ENCODE results near the gene PUM2.

Gene PUM2

DNA sequence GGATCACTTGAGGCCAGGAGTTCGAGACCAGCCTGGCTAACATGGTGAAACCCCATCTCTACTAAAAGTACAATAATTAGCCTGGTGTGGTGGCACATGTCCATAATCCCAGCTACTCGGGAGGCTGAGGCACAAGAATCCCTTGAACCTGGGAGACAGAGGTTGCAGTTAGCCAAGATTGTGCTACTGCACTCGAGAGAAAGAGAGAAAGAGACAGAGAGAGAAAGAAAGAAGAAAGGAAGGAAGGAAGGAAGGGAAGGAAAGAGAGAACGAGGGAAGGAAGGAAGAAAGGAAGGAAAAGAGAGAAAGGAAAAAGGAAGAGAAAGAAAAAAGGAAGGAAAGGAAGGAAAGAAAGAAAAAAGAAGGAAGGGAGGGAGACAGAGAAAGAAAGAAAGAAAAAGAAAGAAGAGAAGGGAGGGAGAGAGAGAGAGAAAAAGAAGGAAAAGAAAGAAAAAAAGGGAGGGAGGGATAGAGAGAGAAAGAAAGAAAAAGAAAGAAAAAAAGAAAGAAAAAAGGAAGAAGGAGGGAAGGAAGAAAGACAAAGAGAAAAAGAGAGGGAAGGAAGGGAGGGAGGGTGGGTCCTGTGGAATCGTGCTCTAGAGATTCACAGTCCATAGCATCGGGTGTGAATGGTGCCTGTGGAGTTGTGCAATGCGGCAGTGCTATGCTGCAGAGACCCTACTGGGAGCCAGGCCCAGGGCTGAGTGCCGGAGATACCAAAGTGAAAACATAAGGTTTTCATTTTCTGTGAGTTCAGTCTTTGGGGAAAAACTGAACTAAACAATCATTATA is 121.1 kb downstream of the PUM2 start:
- no peak for DNase-seq

DNA sequence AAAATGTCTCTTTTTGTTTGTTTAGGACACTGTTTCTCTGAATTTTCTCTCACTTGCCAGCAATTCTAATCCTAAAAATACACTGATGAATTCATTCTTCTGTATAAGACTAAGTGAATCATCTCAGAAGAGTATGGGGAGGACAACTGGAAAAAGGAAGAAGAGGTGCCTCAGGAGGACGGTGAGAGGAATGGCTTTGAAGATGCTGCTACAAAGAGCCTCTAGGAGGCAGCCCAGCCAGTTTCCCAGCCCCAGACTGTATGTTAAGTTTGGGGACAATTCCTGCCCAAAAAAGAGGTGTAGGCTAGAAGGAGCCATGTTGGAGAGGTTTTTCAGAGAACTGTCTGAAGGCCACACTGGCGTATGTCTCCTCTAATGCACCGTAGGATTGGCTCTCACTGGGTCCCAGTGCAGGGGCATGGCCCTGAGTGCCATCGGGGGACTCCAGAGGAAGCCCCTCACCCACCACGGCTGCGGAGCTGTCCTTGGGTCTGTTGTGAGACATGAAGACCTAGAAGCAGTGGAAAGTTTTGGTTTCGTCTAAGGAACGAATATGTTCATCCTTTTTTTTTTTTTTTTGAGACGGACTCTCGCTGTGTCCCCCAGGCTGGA is 122.6 kb downstream of the PUM2 start:
- no peak for DNase-seq

DNA sequence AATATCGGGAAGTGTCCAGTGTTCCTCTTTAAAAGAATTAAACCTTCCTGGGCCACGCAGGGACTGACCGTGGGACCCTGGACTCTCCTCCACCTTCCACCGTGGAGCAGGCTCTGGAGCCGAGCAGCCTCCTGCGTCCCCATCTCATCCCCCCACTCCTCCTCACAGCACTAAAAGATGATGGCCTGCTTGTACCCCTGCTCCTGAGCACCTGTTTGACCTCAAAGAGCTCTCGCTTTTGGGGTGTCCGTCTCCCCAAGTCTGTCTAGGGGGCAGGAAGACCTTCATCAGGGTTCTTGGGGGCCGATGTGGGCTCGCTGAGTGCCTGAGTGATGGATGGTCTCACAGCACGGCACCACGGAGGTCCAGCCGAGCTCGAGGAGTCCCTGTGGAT is 124.5 kb downstream of the PUM2 start:
- DNase-seq: no peak

DNA sequence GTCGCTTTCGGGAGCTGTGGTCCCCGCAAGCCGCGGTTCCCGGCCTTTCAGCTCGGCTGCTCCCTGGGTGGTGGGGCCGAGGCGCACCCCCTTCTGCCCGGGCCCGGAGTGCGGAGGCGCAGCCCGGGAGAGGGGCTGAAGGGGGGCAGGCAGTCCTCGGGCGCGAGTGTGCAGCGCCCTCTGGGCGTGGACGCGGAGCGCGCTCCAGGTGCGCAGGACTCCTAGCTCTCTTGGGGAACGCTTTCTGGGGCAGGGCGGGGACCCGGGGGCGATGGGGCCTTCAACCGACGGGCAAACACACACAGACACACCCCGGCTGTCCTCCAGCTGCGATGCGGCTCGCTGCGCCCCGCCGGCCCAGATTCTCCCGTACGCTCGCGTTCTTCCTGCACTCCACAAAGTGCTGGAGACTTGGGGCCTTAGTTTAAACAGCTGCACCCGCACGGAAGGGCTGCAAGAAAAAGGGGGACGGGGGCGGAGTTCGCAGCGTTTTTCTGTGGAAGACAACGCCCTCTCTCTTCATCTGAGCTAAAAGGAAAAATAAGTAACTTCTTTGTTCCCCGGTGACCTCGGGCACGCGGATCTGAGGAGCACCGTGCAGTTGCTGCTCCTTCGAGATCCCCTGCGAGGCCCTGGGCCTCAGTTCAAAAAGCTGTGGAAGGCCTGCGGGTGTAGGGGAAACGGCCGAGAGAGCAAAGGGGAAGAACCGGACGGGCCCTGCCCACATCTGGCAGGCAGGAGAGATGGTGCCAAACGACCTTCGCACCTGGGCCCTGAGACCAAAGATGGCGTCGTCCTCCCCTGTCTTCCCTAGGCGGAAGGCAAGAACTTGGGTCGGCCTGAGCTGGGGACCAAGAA is 125.1 kb downstream of the PUM2 start:
- peak; percentile 8 for DNase-seq

DNA sequence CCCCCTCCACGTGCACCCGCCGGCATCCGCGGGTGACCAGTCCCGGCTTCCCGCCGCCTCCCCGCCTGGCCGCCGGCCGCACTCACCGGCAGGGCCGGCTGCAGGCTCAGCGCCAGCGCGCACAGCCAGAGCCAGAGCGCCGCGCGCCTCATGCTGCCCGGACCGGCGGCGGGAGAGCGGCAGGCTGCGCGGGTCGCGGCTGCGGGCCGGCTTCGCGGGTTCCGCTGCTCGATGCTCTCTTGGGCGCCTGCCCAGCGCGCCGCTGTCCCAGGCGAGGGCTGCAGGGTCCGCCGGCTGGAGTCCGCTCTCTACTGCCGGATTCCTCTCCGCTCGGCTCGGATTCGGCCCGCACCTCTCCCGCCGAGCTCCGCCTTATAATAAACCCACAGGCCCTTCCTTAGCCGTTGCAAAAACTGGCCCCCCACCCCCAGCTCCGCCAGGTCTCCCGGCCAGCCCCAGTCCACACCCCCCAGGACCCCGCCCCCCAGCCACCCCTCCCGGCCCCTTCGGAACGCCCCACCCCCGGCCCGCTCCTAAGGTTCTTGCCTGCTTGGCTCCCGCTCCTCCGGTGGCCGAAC is 125.8 kb downstream of the PUM2 start, which contains the start of gene SDC1:
Gene SDC1 (minus strand): TSS at position 415 of the 578 bp plus-strand sequence. CDS start 263 bp downstream, at position 152.
- no peak for DNase-seq

DNA sequence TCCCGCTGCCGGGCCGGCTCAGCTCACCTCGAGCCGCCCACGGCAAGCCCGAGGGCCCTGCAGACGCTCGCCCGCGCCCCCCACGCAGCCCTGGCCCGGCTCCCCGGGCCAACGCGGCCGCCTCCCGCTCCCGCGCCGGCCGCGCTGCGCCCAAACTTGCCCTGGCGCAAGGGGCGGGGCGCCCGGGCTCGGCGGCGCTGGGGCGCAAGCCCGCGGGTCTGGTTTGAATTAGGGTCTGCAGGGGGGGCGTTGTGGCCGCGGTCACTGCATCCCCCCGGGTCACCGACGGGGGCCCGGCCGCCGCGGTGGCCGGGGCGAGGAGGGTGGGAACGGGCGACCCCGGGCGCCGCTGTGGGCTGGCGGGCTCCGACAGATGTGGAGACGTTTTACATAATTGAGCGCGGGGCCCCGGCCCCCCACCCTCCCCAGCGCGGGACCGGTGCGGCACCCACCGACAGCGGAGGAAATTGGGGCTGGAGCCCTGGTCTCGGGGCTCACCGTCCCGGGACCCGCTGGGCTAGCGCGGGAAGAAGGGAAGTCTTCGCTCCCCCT is 126.4 kb downstream of the PUM2 start:
- DNase-seq: no peak

DNA sequence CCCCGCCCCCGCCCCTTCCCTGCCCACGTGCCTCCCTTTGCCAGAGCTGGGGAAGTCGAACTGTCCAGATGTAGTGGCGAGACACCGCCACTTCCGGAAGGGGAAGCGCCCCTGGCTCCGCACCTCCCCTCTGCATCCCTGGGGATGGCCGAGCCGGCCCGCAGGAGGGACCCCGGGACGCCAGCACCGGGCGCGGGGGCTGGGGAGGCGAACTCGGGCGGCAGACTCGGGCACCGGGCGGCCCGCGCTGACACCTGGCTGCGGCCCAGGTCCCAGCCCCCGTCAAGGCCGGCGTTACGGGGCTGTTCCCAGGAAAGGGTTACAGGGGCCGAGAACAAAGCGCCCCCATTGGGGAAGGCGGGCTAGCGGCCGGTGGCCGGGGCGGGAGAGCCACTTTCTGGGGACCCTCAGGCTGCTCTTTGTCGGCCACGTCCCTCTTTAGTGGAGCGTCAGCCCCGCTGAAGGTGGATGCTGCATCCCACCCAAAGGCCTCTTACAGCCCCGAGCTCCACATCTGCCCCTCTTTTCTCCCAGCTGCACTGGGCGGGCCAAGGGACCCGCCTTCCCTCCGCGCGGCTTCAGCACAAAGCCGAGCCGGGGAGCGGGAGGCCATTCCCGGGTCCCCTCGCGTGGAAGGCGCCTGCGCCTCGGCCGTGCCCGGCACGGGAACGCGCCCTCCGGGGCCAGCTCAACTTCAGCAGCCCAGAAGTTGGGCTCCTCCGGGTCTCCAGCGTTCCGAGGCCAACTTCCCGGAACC is 127.1 kb downstream of the PUM2 start:
- DNase-seq: no peak

DNA sequence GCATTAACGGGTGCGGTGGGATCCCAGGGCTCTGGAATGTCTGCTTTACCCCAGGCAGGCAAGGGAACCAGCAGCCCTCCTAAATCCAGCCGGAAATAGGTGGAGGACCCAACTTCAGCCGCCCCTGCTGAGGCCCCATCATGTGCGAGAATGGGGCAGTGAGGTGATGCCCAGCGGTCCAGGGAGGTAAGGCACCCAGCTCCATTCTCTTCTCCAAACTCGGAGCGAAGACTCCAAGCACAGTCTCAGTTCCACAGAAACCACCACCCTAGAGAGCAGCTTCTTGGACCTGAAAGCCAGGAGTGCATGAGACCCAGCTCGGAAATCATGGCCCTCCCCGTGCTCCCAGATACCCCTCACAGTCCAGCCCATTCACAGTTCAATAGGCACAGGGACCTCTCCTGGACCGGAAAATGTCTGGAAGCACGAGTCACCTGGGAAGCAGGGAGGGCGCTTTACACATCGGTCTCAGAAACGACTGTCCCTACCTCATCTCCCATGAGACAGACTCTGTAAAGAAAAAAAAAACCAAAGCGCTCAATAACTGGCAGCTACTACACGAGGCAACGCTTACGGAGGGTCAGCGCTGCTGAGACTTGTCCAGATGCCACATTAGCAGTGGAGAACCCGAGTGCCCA is 127.8 kb downstream of the PUM2 start:
- no peak for DNase-seq

DNA sequence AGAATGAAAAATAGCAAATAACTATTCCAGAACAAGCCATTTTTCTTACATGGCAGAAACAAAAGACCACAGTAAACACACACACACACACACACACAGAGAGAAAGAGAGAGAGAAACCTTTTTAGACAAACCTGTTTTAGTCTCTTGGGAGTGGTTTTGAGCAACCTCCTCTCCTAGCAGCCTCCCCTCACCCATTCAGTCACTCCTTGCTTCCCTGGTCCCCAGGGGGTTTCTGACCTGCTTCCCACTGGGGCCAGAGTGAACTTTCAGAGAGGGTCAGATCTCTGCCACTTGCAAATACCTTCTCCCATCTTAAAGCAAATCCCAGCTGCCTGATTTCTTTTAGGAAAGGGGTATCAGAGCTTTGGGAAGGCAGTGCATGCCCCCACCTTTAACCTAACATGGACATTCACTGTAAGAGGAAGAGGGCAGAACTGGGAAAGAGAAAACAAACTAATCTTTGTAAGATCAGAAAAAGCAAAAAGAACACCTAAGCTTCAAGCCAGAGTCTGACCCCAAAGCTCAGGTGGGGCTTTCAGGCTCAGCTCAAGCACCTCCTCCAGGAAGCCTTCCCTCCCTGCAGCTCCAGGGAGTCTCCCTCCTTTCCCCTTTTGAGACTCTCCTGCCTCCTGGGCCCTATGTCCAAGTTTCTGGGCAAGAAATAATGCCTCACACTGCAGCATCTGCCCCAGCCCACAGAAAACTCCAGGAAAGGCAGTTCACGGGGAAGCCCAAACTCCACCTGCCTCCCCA is 128.5 kb downstream of the PUM2 start:
- no peak for DNase-seq

DNA sequence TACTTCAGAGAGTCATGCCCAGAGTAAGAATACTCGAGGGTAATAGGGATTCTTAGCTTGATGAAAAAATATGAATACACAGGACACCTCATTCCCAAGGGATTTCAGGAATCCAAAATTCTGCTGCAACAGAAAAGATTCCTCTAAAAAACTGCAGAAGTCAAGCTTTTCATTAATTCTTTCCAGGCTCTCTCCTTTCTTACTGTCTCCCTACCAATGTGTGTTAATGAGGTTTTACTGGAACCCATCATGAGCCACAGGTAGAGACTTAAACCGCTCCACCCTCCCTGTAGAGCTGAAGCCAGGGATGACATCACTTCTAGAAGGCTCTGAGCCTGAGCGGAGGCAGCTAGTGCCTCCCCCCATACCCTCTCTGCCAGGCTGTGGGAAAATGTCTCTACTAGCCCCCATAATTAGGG is 129.1 kb downstream of the PUM2 start:
- no peak for DNase-seq

DNA sequence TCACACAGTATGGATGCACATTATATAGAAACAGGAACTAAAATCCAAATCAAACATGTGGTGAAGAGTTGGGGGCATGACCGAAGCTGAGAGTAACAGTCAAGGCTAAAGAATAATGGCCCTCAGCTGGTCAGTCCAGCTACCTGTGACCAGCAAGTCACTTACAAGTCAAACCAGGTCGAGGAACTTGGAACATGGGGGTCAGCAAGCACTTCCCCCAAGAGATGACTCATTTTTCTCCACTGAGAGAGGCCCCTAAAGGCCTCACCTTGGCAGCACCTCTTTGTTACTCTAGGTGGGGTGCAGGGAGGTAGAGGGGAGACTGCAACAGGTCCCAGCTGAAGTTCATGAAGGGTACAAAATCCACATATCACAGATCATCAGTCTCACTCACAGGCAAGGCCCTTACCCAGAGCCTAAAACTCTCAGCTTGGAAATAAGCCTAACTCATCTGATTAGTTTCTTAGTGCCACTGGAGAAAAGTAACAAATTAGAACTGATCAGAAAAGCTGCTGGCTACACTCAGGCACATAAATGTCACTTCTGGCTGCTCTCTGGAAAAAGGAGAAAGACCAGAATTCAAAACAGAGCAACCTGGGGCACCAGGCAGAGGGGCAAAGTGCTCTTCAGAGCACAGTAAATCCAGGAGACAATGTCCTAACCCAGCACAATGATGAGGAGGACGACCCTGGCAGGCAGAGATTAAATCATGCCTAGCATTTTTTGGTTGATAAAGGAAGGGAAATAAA is 129.7 kb downstream of the PUM2 start:
- DNase-seq: no peak

DNA sequence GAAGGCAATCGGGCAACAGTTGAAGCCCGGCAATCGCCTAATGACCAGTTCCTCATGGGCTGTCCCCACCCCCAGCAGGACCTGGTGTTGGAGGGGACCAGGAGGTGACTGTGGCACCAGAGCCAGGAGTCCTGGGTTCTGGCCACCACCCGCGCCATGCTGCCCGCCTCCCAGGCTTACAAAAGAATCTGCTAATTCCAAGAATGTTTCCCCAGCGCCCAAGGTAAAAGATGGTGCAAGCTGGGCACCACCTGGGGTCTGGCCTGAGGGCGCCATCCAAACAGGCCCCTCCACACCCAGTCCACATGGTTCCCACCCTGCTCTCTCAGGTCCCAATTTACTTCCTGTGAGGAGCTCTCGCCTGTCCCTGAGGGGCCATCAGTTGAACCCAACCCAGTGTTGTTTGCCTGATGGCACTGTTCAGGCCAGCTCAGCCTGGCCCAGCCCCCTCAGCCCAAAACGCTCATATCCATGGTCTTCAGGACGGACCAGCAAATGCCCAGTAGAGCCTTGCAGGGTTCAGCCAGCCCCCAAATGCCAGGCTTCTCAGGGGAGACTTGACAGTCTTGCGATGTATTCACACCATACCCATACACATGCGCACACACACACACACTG is 130.8 kb downstream of the PUM2 start:
- DNase-seq: no peak

DNA sequence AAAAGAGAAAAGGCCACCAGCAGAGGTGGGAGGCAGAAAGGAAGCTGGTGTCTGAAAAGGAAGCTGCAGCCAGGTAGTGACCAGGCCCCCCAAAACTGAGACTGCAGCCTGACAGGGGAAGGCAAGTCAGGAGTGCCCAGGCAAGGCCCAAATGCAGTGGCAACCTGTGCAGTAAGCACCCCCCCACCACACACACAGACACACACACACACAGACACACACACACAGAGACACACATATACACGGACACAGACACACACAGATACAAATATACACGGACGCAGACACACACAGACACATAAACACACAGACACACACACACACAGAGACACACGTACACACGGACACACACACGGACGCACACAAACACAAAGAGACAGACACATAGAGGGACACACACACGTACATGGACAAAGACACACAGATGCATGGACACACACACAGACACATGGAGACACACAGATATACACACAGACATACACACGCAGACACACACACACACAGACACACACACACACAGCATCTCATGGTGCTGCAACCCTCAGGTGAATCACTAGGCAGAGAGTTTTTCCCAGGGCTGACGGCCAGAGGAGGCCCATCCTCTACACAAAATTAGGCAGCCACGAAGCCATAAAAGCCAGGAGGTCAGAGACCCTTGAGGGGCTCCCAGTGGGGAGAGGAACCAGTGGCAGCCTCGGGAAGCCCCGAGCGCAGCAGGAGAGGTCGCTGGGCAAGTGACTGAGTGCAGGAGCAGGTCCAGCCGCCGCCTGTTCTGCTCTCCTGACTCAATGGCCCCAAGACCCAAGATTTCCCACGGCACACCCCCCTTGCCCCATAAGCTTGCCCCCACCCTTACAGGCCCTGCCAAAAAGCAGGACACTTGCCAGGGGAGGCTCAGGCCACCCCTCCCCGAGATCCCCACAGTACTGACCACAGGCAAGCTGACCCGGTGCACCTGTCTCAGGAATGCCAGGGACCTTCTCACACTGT is 132.0 kb downstream of the PUM2 start:
- no peak for DNase-seq

DNA sequence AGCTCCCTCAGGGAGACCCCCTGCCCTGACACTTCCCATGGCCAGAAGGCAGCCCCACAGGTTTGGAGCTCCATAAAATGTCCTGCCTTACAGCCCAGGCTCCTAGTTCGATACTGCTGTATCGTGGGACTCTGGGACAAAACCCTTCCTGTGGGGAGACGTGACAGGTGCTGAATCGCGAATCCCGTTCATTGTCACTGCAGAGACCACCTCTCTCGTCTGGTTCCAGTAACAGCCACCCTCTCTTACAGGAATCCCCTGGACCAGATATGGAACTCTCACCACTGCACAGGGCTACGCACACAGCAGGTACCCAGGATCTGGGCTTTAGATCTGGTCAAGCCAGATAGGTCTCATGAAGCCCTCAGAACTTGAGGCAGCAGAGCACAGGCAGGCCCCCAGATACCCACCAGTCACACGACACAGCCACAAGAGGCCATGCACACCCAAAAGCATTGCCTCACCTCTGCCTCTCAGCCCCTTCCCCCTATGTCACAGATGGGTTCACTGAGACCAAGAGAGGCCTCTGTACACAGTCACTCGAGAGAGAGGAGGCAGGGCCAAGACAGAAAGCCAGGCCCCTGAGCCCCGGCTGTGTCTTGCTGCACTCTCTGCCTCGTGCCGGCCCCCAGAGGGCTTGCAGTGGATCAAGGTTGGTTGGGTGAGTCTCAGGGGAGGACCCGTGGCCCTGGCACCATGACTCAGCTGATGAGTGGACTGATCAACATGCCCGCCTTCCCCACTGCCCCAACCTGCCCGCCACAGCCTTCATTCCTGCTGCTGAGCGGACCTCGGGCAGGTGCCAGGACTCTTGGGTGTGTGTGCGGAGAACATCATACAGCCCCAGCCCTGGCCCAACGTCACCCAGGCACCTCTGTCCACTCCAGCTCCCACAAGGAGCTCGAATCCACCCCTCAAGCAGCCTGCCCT is 133.3 kb downstream of the PUM2 start:
- DNase-seq: no peak

DNA sequence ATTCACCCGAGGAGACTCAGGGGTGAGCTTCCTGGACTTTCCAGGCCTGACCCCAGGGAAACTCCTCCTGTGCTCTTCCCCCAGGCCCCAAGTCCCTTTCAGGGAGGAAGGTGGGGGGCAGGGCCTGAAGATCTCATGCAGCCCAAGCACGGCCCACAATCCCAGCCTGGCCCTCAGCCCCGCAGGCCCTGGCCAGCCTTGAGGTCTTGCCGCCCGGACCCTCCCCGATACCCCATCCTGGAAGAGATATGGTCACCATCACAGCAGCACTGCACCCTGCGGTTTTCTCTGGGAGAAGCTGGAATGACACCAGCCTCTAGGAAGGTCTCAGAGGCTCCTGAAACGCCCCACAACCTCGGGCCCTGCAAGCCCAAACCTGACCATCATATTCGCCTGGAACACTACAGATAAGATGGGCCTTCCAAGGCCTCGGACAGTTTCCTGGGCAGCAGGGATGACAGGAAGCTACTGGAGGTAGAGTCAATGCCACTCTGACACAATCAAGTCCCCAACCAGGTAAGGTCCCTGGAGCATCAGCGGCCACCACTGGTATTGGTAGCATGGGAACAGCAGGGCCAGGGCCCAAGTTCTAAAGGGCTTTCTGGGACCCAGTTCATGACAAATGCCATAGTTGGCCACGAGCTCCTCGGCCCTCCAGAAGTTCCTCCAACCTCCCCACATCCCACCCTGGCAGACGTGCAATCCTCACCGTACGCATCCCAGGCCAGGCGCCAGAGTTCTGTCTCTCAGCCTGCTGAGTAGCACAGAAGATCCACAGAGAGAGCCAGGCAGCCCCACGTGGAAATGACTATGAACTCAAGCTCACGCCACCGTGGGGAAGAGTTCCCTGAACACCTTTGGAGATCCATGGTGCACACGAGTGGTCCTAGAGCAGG is 134.3 kb downstream of the PUM2 start:
- no peak for DNase-seq

Data from CD4-positive, alpha-beta T cell treated with Interleukin-10 for 1 hour (primary cell).